Fibroblast of gingiva (primary cell): ENCODE results near the gene NT5DC2.

Experiments used
- DNase-seq: peaks from one replicate; pipeline ENCODE4 v3.0.0-alpha.2; 2011; ENCODE audit warnings: low read depth

NT5DC2 gene

GRCh38 chr3:52533623-52534280, at the start of gene NT5DC2:
Gene NT5DC2, minus strand, starts transcription at chr3:52533857. Its CDS starts 120 bp downstream, at chr3:52533737.
- DNase-seq, result peak; percentile 68

DNA sequence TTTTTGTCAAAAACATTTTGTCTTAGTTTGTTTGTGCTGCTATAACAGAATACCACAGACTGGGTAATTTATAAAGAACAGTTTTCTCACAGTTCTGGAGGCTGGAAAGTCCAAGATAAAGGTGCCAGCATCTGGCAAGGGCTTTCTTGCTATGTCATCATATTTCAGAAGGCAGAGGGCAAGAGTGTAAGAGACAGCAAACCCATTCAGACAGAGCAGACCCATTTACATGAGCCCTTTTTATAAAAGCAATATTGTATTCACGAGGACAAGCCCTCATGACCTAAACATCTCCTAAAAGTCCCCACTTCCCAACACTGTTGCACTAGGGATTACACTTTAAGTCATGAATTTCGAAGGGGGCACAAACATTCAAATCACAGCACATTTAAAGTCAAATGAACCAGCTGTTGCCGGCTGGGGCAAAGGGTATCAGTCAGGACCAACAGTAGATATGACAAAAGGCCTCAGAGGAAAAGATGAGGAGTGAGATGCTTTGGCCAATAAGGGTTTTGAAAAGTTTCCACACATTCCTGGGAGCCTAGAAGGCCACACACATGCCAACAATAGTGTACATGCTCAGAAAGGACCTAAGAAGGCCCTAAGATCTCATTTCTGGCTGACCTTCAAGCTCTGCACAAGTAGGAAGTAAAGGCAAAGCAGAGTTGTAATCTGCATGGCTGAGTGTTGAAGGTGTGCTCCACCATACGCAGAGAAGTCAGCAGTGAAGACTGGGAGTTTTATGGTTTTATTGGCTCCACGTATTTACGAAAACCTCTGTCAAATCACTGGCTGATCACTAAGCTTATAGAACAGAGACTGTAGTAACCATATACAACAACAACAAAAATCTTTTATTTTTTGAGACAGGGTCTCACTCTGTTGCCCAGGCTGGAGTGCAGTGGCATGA, 40.7 kb upstream of the NT5DC2 start:
- no peak for DNase-seq

DNA sequence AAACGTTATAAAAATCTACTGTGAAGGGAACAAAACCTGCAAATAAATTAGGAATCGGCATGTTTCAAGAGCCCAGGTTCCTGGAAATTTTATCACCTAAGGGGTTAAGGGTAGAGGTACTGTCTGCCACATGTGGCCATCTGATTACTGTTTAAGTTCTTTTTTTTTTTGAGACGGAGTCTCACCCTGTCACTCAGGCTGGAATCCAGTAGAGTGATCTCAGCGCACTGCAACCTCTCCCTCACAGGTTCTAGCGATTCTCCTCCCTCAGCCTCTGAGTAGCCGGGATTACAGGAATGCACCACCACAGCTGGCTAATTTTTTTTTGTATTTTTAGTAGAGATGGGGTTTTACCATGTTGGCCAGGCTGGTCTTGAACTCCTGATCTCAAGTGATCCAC, 38.6 kb upstream of the NT5DC2 start:
- no peak for DNase-seq

DNA sequence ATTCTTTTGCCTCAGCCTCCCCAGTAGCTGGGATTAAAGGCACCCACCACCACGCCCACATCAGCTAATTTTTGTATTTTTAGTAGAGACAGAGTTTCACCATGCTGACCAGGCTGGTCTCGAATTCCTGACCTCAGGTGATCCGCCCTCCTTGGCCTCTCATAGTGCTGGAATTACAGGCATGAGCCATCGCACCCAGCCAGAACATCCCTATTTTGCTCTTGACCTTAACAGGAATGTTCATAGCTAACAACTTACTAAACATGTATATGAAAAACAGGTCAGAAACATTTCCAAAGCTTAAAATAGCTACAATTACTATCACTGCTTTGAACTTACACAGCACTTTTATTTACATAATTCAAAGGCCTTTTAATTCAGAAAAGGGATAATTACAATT, 36.4 kb upstream of the NT5DC2 start:
- DNase-seq, result peak; percentile 9

DNA sequence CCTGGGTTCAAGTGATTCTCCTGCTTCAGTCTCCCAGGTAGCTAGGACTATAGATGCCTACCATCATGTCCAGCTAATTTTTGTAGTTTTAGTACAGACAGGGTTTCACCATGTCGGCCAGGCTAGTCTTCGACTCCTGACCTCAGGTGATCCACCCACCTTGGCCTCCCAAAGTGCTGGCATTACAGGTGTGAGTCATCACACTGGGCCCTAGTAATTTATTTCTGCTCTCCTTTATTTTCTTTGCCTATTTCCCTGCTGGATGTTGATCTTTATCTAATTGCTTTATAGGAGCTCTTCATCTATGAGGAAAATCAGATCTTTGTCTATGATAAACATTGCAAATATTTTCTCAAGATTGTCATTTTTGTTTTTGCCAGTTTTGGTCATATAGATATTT, 34.4 kb upstream of the NT5DC2 start:
- DNase-seq, result no peak

DNA sequence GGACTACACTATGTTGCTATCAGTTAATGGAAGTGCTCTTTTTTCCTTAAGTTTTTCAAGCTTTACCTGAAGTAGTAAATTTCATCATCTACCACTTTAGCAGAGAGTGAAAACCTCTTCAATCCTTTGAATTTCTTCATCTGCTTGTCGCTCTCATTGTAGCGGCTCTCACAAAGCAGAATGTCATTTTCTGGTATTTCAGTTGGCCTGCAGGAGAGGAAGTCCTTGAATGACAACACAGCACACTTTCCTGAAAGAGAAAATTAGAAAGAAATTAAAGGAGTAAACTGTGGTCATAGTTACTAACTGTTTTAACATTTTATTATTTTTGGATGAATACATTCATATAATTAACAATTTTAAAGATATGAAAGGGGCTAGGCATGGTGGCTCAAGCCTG, 30.3 kb upstream of the NT5DC2 start:
- DNase-seq, result no peak

- DNase-seq, result no peak
These were observed 27.5 kb upstream of the NT5DC2 start for GRCh38 chr3:52561028-52561747.

DNA sequence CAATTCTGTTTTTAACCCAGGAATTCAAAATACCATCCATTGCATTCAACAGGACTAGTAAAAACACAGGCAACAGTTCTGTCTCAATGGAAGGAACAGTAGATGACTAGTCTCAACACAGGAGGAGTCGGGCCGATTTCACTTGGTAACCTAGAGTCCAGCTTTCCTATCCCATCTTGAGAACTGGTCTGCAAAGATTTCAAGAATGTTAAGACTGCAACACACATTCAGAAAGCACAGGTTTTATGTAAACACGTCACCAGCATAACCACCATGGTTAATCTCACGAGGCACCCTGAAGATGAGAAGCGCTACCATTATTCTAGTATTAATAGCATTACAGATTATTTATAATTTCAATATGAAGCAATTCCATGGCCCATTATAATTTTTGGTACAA, 24.8 kb upstream of the NT5DC2 start:
- no peak for DNase-seq

GRCh38 chr3:52557011-52557960, 23.6 kb upstream of the NT5DC2 start:
- no peak for DNase-seq

- peak; percentile 49 for DNase-seq
These were observed 21.4 kb upstream of the NT5DC2 start for GRCh38 chr3:52555056-52555455.

DNA sequence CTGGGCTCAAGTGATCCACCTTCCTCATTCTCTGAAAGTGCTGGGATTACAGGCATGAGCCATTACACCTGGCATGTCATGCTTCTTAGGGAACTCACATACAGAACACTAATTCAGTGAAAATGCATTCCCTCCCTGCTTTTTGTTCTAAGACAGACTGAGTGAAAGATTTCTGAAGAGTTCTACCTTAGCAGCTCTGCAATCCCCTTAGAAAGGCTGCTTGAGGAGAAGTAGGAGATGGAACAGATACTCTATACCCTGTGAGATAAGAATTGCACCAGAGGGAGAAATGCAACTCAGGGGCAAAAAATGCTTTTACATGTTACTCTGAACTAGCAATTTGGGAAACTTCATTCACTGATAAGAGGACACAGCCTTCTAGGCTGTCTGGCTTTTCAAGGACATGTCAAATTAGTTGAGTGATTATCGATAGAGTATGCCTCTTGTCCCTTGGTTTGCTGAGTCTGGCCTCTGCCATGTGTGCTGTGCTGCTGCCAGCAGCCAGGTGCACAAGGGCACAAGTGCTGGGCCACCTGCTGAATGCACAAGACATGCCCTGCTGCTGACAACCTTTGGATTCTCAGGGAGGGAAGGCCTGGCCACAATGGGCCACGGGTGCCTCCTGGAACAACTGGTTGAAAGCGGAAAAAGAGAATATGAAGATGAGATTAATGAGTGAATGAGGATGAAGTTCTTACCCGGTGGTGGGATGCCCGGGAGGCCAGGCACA, 20.5 kb upstream of the NT5DC2 start:
- DNase-seq, result no peak

- DNase-seq, result no peak
These were observed 18.4 kb upstream of the NT5DC2 start for GRCh38 chr3:52552089-52552488.

GRCh38 chr3:52551118-52551517, 17.5 kb upstream of the NT5DC2 start:
- no peak for DNase-seq

DNA sequence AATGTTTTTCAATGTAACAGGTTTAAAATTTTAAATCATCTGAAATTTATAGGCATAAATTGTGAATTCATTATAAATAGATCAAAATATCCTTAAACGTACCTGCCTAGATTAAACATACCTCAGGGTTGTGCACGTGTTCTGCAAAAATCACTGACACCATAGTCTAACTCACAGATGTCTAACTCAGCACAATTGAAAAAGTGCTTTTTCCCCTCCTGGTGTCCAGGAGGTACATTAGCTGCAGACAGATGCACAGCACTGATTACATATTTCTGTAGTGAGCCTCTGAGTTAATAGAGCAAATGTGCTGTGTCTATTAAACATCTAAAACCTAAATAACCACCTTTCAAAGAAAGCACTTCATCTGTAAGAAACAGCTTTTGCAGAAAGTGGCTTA, 13.5 kb upstream of the NT5DC2 start:
- DNase-seq, result no peak

- DNase-seq, result no peak
These were observed 12.6 kb upstream of the NT5DC2 start for GRCh38 chr3:52546111-52546901.

DNA sequence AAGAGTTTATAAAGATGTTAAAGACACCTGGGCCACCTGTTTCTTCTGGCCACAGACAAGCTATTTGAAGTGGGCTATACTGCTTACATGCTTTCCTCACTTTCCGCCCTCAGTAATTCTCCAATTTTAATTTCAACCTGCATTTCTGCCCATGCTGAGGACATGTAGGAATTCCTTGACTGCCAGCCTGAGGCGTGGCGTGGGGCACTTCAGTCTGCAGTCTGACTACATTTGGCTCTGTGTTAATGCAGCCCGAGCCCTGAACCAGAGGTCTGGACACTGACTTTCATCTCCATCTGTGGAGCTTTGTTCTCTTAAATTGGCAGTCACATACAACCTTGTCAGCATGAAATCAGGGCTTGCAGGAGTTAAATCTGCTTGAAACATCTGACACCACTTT, 11.3 kb upstream of the NT5DC2 start:
- no peak for DNase-seq

- DNase-seq, result no peak
These were observed 7.4 kb upstream of the NT5DC2 start for GRCh38 chr3:52541050-52541449.

- no peak for DNase-seq
These were observed 5.5 kb upstream of the NT5DC2 start for GRCh38 chr3:52539010-52539653.

DNA sequence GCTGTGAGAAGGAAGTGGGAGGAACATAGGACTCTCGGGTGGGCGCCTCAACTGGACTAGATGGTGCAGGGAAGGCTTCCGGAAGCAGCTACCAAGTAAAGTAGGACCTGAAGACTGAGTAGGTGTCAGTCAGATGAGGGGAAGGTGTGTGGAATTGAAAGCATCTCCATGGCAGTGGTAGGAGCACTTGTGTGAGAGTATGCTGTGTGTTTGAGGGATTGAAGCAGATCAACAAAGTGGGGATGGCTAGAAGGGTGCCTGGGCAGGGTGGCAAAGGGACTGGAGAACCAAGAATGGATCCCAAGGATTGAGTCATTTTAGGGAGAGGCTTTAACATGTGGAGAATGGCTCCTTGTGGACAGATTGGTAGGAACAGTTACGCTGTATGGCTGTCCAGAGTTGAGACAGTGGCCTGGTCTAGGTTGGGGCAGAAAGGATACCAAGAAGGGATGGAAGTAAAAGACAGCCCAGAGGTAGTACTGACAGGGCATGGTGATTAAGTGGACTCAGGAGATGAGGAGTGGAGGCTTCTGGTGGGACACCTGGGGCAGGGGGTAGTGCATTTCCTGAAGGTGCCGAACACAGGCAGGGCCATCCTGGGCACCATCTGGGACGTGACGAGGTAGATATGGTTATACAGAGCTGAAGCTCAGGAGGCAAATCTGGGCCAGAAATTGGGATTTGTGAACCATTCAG, 4.2 kb upstream of the NT5DC2 start:
- DNase-seq, result no peak
